ENCODE results near the gene TNFRSF25.
"Not testable (repeated sequence)": the region's sequence is repeated elsewhere in the genome, so short reads cannot be mapped to it uniquely, and the experiment has no call there.

GRCh38 chr1:6429660-6430411 lies 36.1 kb downstream of the TNFRSF25 start:
- TF ChIP-seq CTCF, POLR2A, POLR2AphosphoS5 (IDR thresholded peaks at IDR 0.05): not testable (repeated sequence)
